ENCODE data around the gene ATXN10. TPM values are rescaled to one million over a fixed set of nuclear protein-coding genes. Genes with fewer than 3 reads are reported as not detected.

ATXN10 gene
- total and polyA plus RNA-seq, 2 donors (not counting 1 experiment from before 2014, with no cell fraction given) = 52.3 to 95.5 TPM

GRCh38 chr22:45772743-45773142, 101.1 kb downstream of the ATXN10 start:
- Histone ChIP-seq H3K4me1 (ENCODE audit: control insufficient read depth in 2 of 2, insufficient read depth in 2 of 2, low read length in 2 of 2) (peaks cover 43 to 50% of the 10 kb centered on the region in 2 donors), H2AFZ (ENCODE audit: insufficient read depth, low read depth, low read length, poor library complexity, severe bottlenecking) (no peak overlapping the region), H3K9ac (ENCODE audit: low read length) (peak overlapping the region; percentile 0), H3K27ac (ENCODE audit: low read length in 2 of 2) (no peak overlapping the region), H3K9me3 (ENCODE audit: control extremely low read depth in 1 of 3, control insufficient read depth in 2 of 3, insufficient read depth in 1 of 3, low read length in 2 of 3) (no peaks in the 10 kb centered on the region), H3K4me3 (ENCODE audit: control extremely low read depth in 1 of 5, extremely low read depth in 1 of 5, insufficient read depth in 1 of 5, low read depth in 2 of 5, low read length in 4 of 5) (no peak overlapping the region), H3K36me3 (replicated peaks in 1 of 2; ENCODE audit: control extremely low read depth in 1 of 2, control insufficient read depth in 1 of 2, extremely low read depth in 1 of 2, insufficient read depth in 2 of 2, low read length in 1 of 2) (peaks cover 0 to 2% of the 10 kb centered on the region in 2 experiments), H4K20me1 (ENCODE audit: control insufficient read depth, insufficient read depth, low read length, poor library complexity, severe bottlenecking) (no peaks in the 10 kb centered on the region), H3K4me2 (replicated peaks; ENCODE audit: low read depth, low read length, poor library complexity, severe bottlenecking) (peak overlapping the region; percentile 15), H3K27me3 (replicated peaks in 1 of 4; ENCODE audit: control extremely low read depth in 1 of 4, control insufficient read depth in 3 of 4, insufficient read depth in 4 of 4, low read length in 3 of 4) (no peaks in the 10 kb centered on the region), H3K79me2 (ENCODE audit: control insufficient read depth, insufficient read depth, low read length) (peaks cover 9% of the 10 kb centered on the region)
- no CpG with 5 or more reads among the region's 2 CpGs for WGBS (ENCODE audit: insufficient coverage)
- ChIA-PET CTCF (no interaction called here), POLR2A (no interaction called here)
- Mint-ChIP-seq H3K4me1 (peaks cover 70% of the 10 kb centered on the region), H3K4me3 (peak overlapping the region; percentile 33), H3K27ac (peak overlapping the region; percentile 13), H3K9me3 (ENCODE audit: insufficient read depth) (no peaks in the 10 kb centered on the region), H3K27me3 (no peaks in the 10 kb centered on the region)
- intact Hi-C loops (cut with micrococcal nuclease) = loop anchor here (10.0 kb wide), 2 partner anchors 88 to 172 kb away; no protein-coding TSS in a partner anchor
- TF ChIP-seq EZH2 (IDR thresholded peaks at IDR 0.05; ENCODE audit: borderline replicate concordance, insufficient read depth, low read depth, low read length, poor library complexity, severe bottlenecking) (no peak), CTCF (IDR thresholded peaks at IDR 0.05) (no peak)
- ATAC-seq (ENCODE audit: low read depth) (no peak), DNase-seq (no peak)

GRCh38 chr22:45774001-45774670, 102.5 kb downstream of the ATXN10 start:
- H3K9ac ChIP-seq (ENCODE audit: low read length) = no peak overlapping the region
- peaks cover 0 to 5% of the 10 kb centered on the region in 2 experiments for H3K36me3 ChIP-seq (replicated peaks in 1 of 2; ENCODE audit: control extremely low read depth in 1 of 2, control insufficient read depth in 1 of 2, extremely low read depth in 1 of 2, insufficient read depth in 2 of 2, low read length in 1 of 2)
- DNase-seq (no peak), ATAC-seq (ENCODE audit: low read depth) (no peak)
- 98% methylated on average over 5 of the region's 6 CpGs for WGBS (ENCODE audit: insufficient coverage)
- CTCF ChIA-PET = no interaction called here
- H4K20me1 ChIP-seq (ENCODE audit: control insufficient read depth, insufficient read depth, low read length, poor library complexity, severe bottlenecking) = no peaks in the 10 kb centered on the region
- no peak overlapping the region for H3K4me3 ChIP-seq (ENCODE audit: control extremely low read depth in 1 of 5, extremely low read depth in 1 of 5, insufficient read depth in 1 of 5, low read depth in 2 of 5, low read length in 4 of 5)
- H3K4me1 Mint-ChIP-seq = peaks cover 72% of the 10 kb centered on the region
- peak overlapping the region; percentile 69 for H3K27ac Mint-ChIP-seq
- no peak overlapping the region for H3K4me2 ChIP-seq (replicated peaks; ENCODE audit: low read depth, low read length, poor library complexity, severe bottlenecking)
- no peak for TF ChIP-seq EZH2 (IDR thresholded peaks at IDR 0.05; ENCODE audit: borderline replicate concordance, insufficient read depth, low read depth, low read length, poor library complexity, severe bottlenecking)
- TF ChIP-seq CTCF (IDR thresholded peaks at IDR 0.05) = no peak
- POLR2A ChIA-PET = no interaction called here
- H3K27me3 Mint-ChIP-seq = no peaks in the 10 kb centered on the region
- H3K79me2 ChIP-seq (ENCODE audit: control insufficient read depth, insufficient read depth, low read length) = peaks cover 9% of the 10 kb centered on the region
- H3K9me3 Mint-ChIP-seq (ENCODE audit: insufficient read depth) = no peaks in the 10 kb centered on the region
- intact Hi-C loops (cut with micrococcal nuclease) = loop anchor here (10.0 kb wide), 2 partner anchors 89 to 171 kb away; no protein-coding TSS in a partner anchor
- peaks cover 46 to 51% of the 10 kb centered on the region in 2 donors for H3K4me1 ChIP-seq (ENCODE audit: control insufficient read depth in 2 of 2, insufficient read depth in 2 of 2, low read length in 2 of 2)
- no peak overlapping the region for H2AFZ ChIP-seq (ENCODE audit: insufficient read depth, low read depth, low read length, poor library complexity, severe bottlenecking)
- no peaks in the 10 kb centered on the region for H3K27me3 ChIP-seq (replicated peaks in 1 of 4; ENCODE audit: control extremely low read depth in 1 of 4, control insufficient read depth in 3 of 4, insufficient read depth in 4 of 4, low read length in 3 of 4)
- peak overlapping the region; percentile 71 for H3K4me3 Mint-ChIP-seq
- H3K27ac ChIP-seq (ENCODE audit: low read length in 2 of 2) = no peak overlapping the region
- no peaks in the 10 kb centered on the region for H3K9me3 ChIP-seq (ENCODE audit: control extremely low read depth in 1 of 3, control insufficient read depth in 2 of 3, insufficient read depth in 1 of 3, low read length in 2 of 3)
